Spleen (tissue), 7 donors: ENCODE measurements around the gene TEX2.
"Not testable (repeated sequence)": the region's sequence is repeated elsewhere in the genome, so short reads cannot be mapped to it uniquely, and the experiment has no call there.

ENCODE experiments used
- CTCF ChIP-seq, 11 experiments: fragments of 200-600 bp in 7 of 11; fragments of 450-650 bp in 4 of 11; sonication (generic) in 4 of 11; IDR thresholded peaks in 8 of 11; conservative IDR thresholded peaks in 3 of 11; 1 replicate in 7 of 11; 2 replicates in 4 of 11; pipeline versions ENCODE4 v1.4.0 to v1.8.0; 2016 to 2021; ENCODE audit warnings: antibody characterized with exemption in 11 of 11, inconsistent platforms in 4 of 11, mild to moderate bottlenecking in 1 of 11
- POLR2A ChIP-seq, 3 donors: fragments of 450-650 bp; IDR thresholded peaks; one replicate each; pipeline ENCODE4 v1.5.1; 2017; ENCODE audit warnings: antibody characterized with exemption in 3 of 3, mild to moderate bottlenecking in 1 of 3
- POLR2AphosphoS5 ChIP-seq, 3 donors: sonication (generic); formaldehyde crosslinking; IDR thresholded peaks; one replicate each; pipeline ENCODE4 v1.5.1; 2017; ENCODE audit warnings: antibody characterized with exemption in 3 of 3
- donor health status: DM: no; HTN: no; CAD: no; lungs with moderate emphysema.
- donor health status: DM: no; HTN: no; CAD: no.
- donor health status: DM: no; HTN: no; CAD: no.

GRCh38 chr17:64220604-64221003 is 42.5 kb downstream of the TEX2 start:
- TF ChIP-seq CTCF (IDR thresholded peaks at IDR 0.05 in 8 of 11, conservative IDR thresholded peaks at IDR 0.05 in 3 of 11); POLR2A (IDR thresholded peaks at IDR 0.05); POLR2AphosphoS5 (IDR thresholded peaks at IDR 0.05): not testable (repeated sequence)
